ENCODE measurements around the gene ATMIN.

The ATMIN gene

GRCh38 chr16:80996688-80997138 is 38.9 kb upstream of the ATMIN start:
- no peak for FAIRE-seq

GRCh38 chr16:80997139-80997798 is 38.4 kb upstream of the ATMIN start:
- FAIRE-seq (no peak), DNase-seq (ENCODE audit: insufficient read length) (no peak)
- TF ChIP-seq POLR2A (IDR thresholded peaks at IDR 0.05; ENCODE audit: low read depth, low read length) (no peak), POLR2AphosphoS5 (IDR thresholded peaks at IDR 0.05; ENCODE audit: low read depth, low read length) (no peak), TAF1 (IDR thresholded peaks at IDR 0.05; ENCODE audit: borderline replicate concordance, low read depth, low read length) (no peak)

More at GRCh38 chr16:80996688-80997138, 38.9 kb upstream of the ATMIN start:
- TF ChIP-seq POLR2A (IDR thresholded peaks at IDR 0.05; ENCODE audit: low read depth, low read length) = no peak
- no peak for TF ChIP-seq POLR2AphosphoS5 (IDR thresholded peaks at IDR 0.05; ENCODE audit: low read depth, low read length)
- TF ChIP-seq TAF1 (IDR thresholded peaks at IDR 0.05; ENCODE audit: borderline replicate concordance, low read depth, low read length) = no peak
- DNase-seq (ENCODE audit: insufficient read length) = no peak

GRCh38 chr16:80997964-80998620 is 37.5 kb upstream of the ATMIN start:
- no peak for DNase-seq (ENCODE audit: insufficient read length)
- FAIRE-seq = no peak
- TF ChIP-seq TAF1 (IDR thresholded peaks at IDR 0.05; ENCODE audit: borderline replicate concordance, low read depth, low read length) = no peak
- no peak for TF ChIP-seq POLR2A (IDR thresholded peaks at IDR 0.05; ENCODE audit: low read depth, low read length)
- TF ChIP-seq POLR2AphosphoS5 (IDR thresholded peaks at IDR 0.05; ENCODE audit: low read depth, low read length) = no peak

GRCh38 chr16:81000873-81001272 is 34.8 kb upstream of the ATMIN start:
- FAIRE-seq = no peak
- TF ChIP-seq POLR2AphosphoS5 (IDR thresholded peaks at IDR 0.05; ENCODE audit: low read depth, low read length) (no peak), TAF1 (IDR thresholded peaks at IDR 0.05; ENCODE audit: borderline replicate concordance, low read depth, low read length) (no peak), POLR2A (IDR thresholded peaks at IDR 0.05; ENCODE audit: low read depth, low read length) (no peak)
- DNase-seq (ENCODE audit: insufficient read length) = no peak

GRCh38 chr16:81001330-81001729 is 34.3 kb upstream of the ATMIN start:
- no peak for FAIRE-seq
- DNase-seq (ENCODE audit: insufficient read length) = no peak
- no peak for TF ChIP-seq POLR2AphosphoS5 (IDR thresholded peaks at IDR 0.05; ENCODE audit: low read depth, low read length)

- no peak for FAIRE-seq
Observed at GRCh38 chr16:81003064-81003463, 32.6 kb upstream of the ATMIN start.

GRCh38 chr16:81003610-81004460 is 31.8 kb upstream of the ATMIN start:
- TF ChIP-seq TAF1 (IDR thresholded peaks at IDR 0.05; ENCODE audit: borderline replicate concordance, low read depth, low read length) = no peak
- TF ChIP-seq POLR2A (IDR thresholded peaks at IDR 0.05; ENCODE audit: low read depth, low read length) = no peak
- no peak for TF ChIP-seq POLR2AphosphoS5 (IDR thresholded peaks at IDR 0.05; ENCODE audit: low read depth, low read length)
- no peak for FAIRE-seq
- DNase-seq (ENCODE audit: insufficient read length) = no peak

More at GRCh38 chr16:81003064-81003463, 32.6 kb upstream of the ATMIN start:
- no peak for DNase-seq (ENCODE audit: insufficient read length)
- TF ChIP-seq TAF1 (IDR thresholded peaks at IDR 0.05; ENCODE audit: borderline replicate concordance, low read depth, low read length) (no peak), POLR2A (IDR thresholded peaks at IDR 0.05; ENCODE audit: low read depth, low read length) (no peak), POLR2AphosphoS5 (IDR thresholded peaks at IDR 0.05; ENCODE audit: low read depth, low read length) (no peak)

GRCh38 chr16:81004646-81005353 is 30.8 kb upstream of the ATMIN start:
- FAIRE-seq (no peak), DNase-seq (ENCODE audit: insufficient read length) (no peak)
- no peak for TF ChIP-seq POLR2A (IDR thresholded peaks at IDR 0.05; ENCODE audit: low read depth, low read length)
- no peak for TF ChIP-seq POLR2AphosphoS5 (IDR thresholded peaks at IDR 0.05; ENCODE audit: low read depth, low read length)
- TF ChIP-seq TAF1 (IDR thresholded peaks at IDR 0.05; ENCODE audit: borderline replicate concordance, low read depth, low read length) = no peak

GRCh38 chr16:81005610-81006161 is 30.0 kb upstream of the ATMIN start:
- FAIRE-seq (no peak), DNase-seq (ENCODE audit: insufficient read length) (no peak)
- no peak for TF ChIP-seq TAF1 (IDR thresholded peaks at IDR 0.05; ENCODE audit: borderline replicate concordance, low read depth, low read length)
- TF ChIP-seq POLR2A (IDR thresholded peaks at IDR 0.05; ENCODE audit: low read depth, low read length) = no peak
- TF ChIP-seq POLR2AphosphoS5 (IDR thresholded peaks at IDR 0.05; ENCODE audit: low read depth, low read length) = no peak

- TF ChIP-seq POLR2AphosphoS5 (IDR thresholded peaks at IDR 0.05; ENCODE audit: low read depth, low read length) (no peak; the same call in none of the 2 replicates), POLR2A (IDR thresholded peaks at IDR 0.05; ENCODE audit: low read depth, low read length) (0 out of 2 replicates have a peak, but pooled peaks have one; percentile 59)
- peak; percentile 41 for DNase-seq (ENCODE audit: insufficient read length)
- FAIRE-seq = no peak
Observed at GRCh38 chr16:81006211-81006812, 29.3 kb upstream of the ATMIN start.

All from GM12892 (cell line).